Activated T-cell treated with anti-CD3 and anti-CD28 coated beads, Interleukin-2, amount 50 U/mL, for 24 hours (primary cell): Measurements from ENCODE around the gene TOMM22.

ENCODE experiments used
- DNase-seq: peaks from one replicate; pipeline ENCODE4 v3.0.0-alpha.2; 2020
- H3K27ac Mint-ChIP-seq: 2 replicates; pipeline ENCODE4 v1.8.0; 2020; ENCODE audit warnings: mild to moderate bottlenecking, mixed read lengths
- H3K27me3 Mint-ChIP-seq: 2 replicates; pipeline ENCODE4 v1.8.0; 2020; ENCODE audit warnings: mixed read lengths
- H3K36me3 Mint-ChIP-seq: 2 replicates; pipeline ENCODE4 v1.8.0; 2020; ENCODE audit warnings: low read depth, mixed read lengths
- H3K4me1 Mint-ChIP-seq: 2 replicates; pipeline ENCODE4 v1.8.0; 2020; ENCODE audit warnings: low read depth, mixed read lengths
- H3K4me3 Mint-ChIP-seq: 2 replicates; pipeline ENCODE4 v1.8.0; 2020; ENCODE audit warnings: mild to moderate bottlenecking, moderate library complexity, mixed read lengths
- H3K9me3 Mint-ChIP-seq: 2 replicates; pipeline ENCODE4 v1.8.0; 2020; ENCODE audit warnings: mixed read lengths

The TOMM22 gene

GRCh38 chr22:38704654-38705234 is 23.0 kb downstream of the TOMM22 start:
- no peak for DNase-seq
- H3K9me3 Mint-ChIP-seq = no peaks in the 10 kb centered on the region
- H3K4me1 Mint-ChIP-seq = peaks cover 52% of the 10 kb centered on the region

GRCh38 chr22:38705235-38706100 is 23.7 kb downstream of the TOMM22 start, which contains the start of gene GTPBP1:
Gene GTPBP1 (plus strand): TSS chr22:38705944. CDS start chr22:38705956, 12 bp downstream.
- H3K4me3 Mint-ChIP-seq = peak within 1 kb of the TSS; percentile 93
- no peaks in the 10 kb centered on the region for H3K9me3 Mint-ChIP-seq
- peak within 1 kb of the TSS; percentile 98 for H3K27ac Mint-ChIP-seq
- no peaks in the 10 kb centered on the region for H3K27me3 Mint-ChIP-seq
- peaks cover 55% of the 10 kb centered on the region for H3K4me1 Mint-ChIP-seq
- DNase-seq = peak; percentile 91
- H3K36me3 Mint-ChIP-seq = peaks cover 41% of the 10 kb centered on the region

More at GRCh38 chr22:38704654-38705234, 23.0 kb downstream of the TOMM22 start:
- H3K27ac Mint-ChIP-seq = peak overlapping the region; percentile 98
- H3K4me3 Mint-ChIP-seq = peak overlapping the region; percentile 93
- no peaks in the 10 kb centered on the region for H3K27me3 Mint-ChIP-seq
- H3K36me3 Mint-ChIP-seq = peaks cover 36% of the 10 kb centered on the region

- peak; percentile 67 for DNase-seq
- Mint-ChIP-seq H3K4me3 (peak overlapping the region; percentile 93), H3K36me3 (peaks cover 48% of the 10 kb centered on the region), H3K9me3 (no peaks in the 10 kb centered on the region), H3K27ac (peak overlapping the region; percentile 92), H3K27me3 (no peaks in the 10 kb centered on the region), H3K4me1 (peaks cover 62% of the 10 kb centered on the region)
These were observed 24.5 kb downstream of the TOMM22 start for GRCh38 chr22:38706101-38706900.

GRCh38 chr22:38706901-38707195 is 25.1 kb downstream of the TOMM22 start:
- no peaks in the 10 kb centered on the region for H3K27me3 Mint-ChIP-seq
- peak overlapping the region; percentile 93 for H3K4me3 Mint-ChIP-seq
- H3K9me3 Mint-ChIP-seq = no peaks in the 10 kb centered on the region
- H3K4me1 Mint-ChIP-seq = peaks cover 57% of the 10 kb centered on the region
- peak overlapping the region; percentile 92 for H3K27ac Mint-ChIP-seq
- DNase-seq = no peak
- peaks cover 52% of the 10 kb centered on the region for H3K36me3 Mint-ChIP-seq

- H3K4me3 Mint-ChIP-seq = peak overlapping the region; percentile 93
- peaks cover 60% of the 10 kb centered on the region for H3K4me1 Mint-ChIP-seq
- peaks cover 57% of the 10 kb centered on the region for H3K36me3 Mint-ChIP-seq
- no peaks in the 10 kb centered on the region for H3K9me3 Mint-ChIP-seq
- H3K27ac Mint-ChIP-seq = peak overlapping the region; percentile 92
- DNase-seq = no peak
- no peaks in the 10 kb centered on the region for H3K27me3 Mint-ChIP-seq
These were observed 25.6 kb downstream of the TOMM22 start for GRCh38 chr22:38707346-38707745.

GRCh38 chr22:38707984-38708383 is 26.2 kb downstream of the TOMM22 start:
- H3K4me1 Mint-ChIP-seq = peaks cover 66% of the 10 kb centered on the region
- H3K36me3 Mint-ChIP-seq = peaks cover 63% of the 10 kb centered on the region
- no peaks in the 10 kb centered on the region for H3K27me3 Mint-ChIP-seq
- no peaks in the 10 kb centered on the region for H3K9me3 Mint-ChIP-seq
- peak overlapping the region; percentile 5 for H3K27ac Mint-ChIP-seq
- peak overlapping the region; percentile 93 for H3K4me3 Mint-ChIP-seq
- no peak for DNase-seq

- no peaks in the 10 kb centered on the region for H3K27me3 Mint-ChIP-seq
- H3K9me3 Mint-ChIP-seq = no peaks in the 10 kb centered on the region
- H3K4me1 Mint-ChIP-seq = peaks cover 73% of the 10 kb centered on the region
- no peak for DNase-seq
- peaks cover 71% of the 10 kb centered on the region for H3K36me3 Mint-ChIP-seq
- H3K4me3 Mint-ChIP-seq = no peak overlapping the region
- no peak overlapping the region for H3K27ac Mint-ChIP-seq
These were observed 27.5 kb downstream of the TOMM22 start for GRCh38 chr22:38709306-38709705.

- no peaks in the 10 kb centered on the region for H3K9me3 Mint-ChIP-seq
- H3K4me1 Mint-ChIP-seq = peaks cover 70% of the 10 kb centered on the region
- H3K27ac Mint-ChIP-seq = peak overlapping the region; percentile 15
- H3K4me3 Mint-ChIP-seq = no peak overlapping the region
- DNase-seq = no peak
- H3K27me3 Mint-ChIP-seq = no peaks in the 10 kb centered on the region
- H3K36me3 Mint-ChIP-seq = peaks cover 82% of the 10 kb centered on the region
These were observed 28.6 kb downstream of the TOMM22 start for GRCh38 chr22:38710351-38710750.

- Mint-ChIP-seq H3K27ac (no peak overlapping the region), H3K4me3 (no peak overlapping the region), H3K9me3 (no peaks in the 10 kb centered on the region), H3K4me1 (peaks cover 70% of the 10 kb centered on the region), H3K36me3 (peaks cover 87% of the 10 kb centered on the region), H3K27me3 (no peaks in the 10 kb centered on the region)
- DNase-seq = no peak
These were observed 29.1 kb downstream of the TOMM22 start for GRCh38 chr22:38710866-38711265.

GRCh38 chr22:38712486-38713207 is 30.9 kb downstream of the TOMM22 start:
- H3K4me1 Mint-ChIP-seq = peaks cover 62% of the 10 kb centered on the region
- peak overlapping the region; percentile 50 for H3K27ac Mint-ChIP-seq

GRCh38 chr22:38713921-38714320 is 32.2 kb downstream of the TOMM22 start:
- peaks cover 90% of the 10 kb centered on the region for H3K36me3 Mint-ChIP-seq
- peak overlapping the region; percentile 50 for H3K27ac Mint-ChIP-seq
- DNase-seq = peak; percentile 20
- peaks cover 53% of the 10 kb centered on the region for H3K4me1 Mint-ChIP-seq
- no peaks in the 10 kb centered on the region for H3K27me3 Mint-ChIP-seq
- H3K9me3 Mint-ChIP-seq = no peaks in the 10 kb centered on the region
- H3K4me3 Mint-ChIP-seq = no peak overlapping the region

More at GRCh38 chr22:38712486-38713207, 30.9 kb downstream of the TOMM22 start:
- no peak for DNase-seq
- H3K9me3 Mint-ChIP-seq = no peaks in the 10 kb centered on the region
- H3K27me3 Mint-ChIP-seq = no peaks in the 10 kb centered on the region
- no peak overlapping the region for H3K4me3 Mint-ChIP-seq
- H3K36me3 Mint-ChIP-seq = peaks cover 91% of the 10 kb centered on the region

GRCh38 chr22:38715176-38715764 is 33.5 kb downstream of the TOMM22 start:
- Mint-ChIP-seq H3K9me3 (no peaks in the 10 kb centered on the region), H3K36me3 (peaks cover 87% of the 10 kb centered on the region), H3K27ac (peak overlapping the region; percentile 24), H3K4me1 (peaks cover 43% of the 10 kb centered on the region), H3K4me3 (no peak overlapping the region), H3K27me3 (no peaks in the 10 kb centered on the region)
- DNase-seq = no peak

GRCh38 chr22:38715852-38716251 is 34.1 kb downstream of the TOMM22 start:
- Mint-ChIP-seq H3K4me3 (no peak overlapping the region), H3K36me3 (peaks cover 86% of the 10 kb centered on the region), H3K27me3 (no peaks in the 10 kb centered on the region), H3K4me1 (peaks cover 38% of the 10 kb centered on the region), H3K27ac (peak overlapping the region; percentile 66), H3K9me3 (no peaks in the 10 kb centered on the region)
- DNase-seq = peak; percentile 14

GRCh38 chr22:38716271-38716670 is 34.5 kb downstream of the TOMM22 start:
- H3K4me3 Mint-ChIP-seq = no peak overlapping the region
- H3K4me1 Mint-ChIP-seq = peaks cover 33% of the 10 kb centered on the region
- H3K36me3 Mint-ChIP-seq = peaks cover 86% of the 10 kb centered on the region
- peak overlapping the region; percentile 35 for H3K27ac Mint-ChIP-seq
- no peaks in the 10 kb centered on the region for H3K27me3 Mint-ChIP-seq
- no peaks in the 10 kb centered on the region for H3K9me3 Mint-ChIP-seq
- DNase-seq = no peak
